Measurements from ENCODE around the gene LOXL1.

GRCh38 chr15:73923156-73923487 is 3.1 kb upstream of the LOXL1 start:
- TF ChIP-seq CTCF (conservative IDR thresholded peaks at IDR 0.05; ENCODE audit: low read depth, low read length): no peak
- no peak for TF ChIP-seq EZH2 (IDR thresholded peaks at IDR 0.05; ENCODE audit: low read length, unreplicated experiment)
- TF ChIP-seq EZH2phosphoT487 (IDR thresholded peaks at IDR 0.05; ENCODE audit: borderline replicate concordance, low read length): no peak

Measured in PC-3 (cell line).